Measurements from ENCODE around the gene FAM171A2.

The FAM171A2 gene

DNA sequence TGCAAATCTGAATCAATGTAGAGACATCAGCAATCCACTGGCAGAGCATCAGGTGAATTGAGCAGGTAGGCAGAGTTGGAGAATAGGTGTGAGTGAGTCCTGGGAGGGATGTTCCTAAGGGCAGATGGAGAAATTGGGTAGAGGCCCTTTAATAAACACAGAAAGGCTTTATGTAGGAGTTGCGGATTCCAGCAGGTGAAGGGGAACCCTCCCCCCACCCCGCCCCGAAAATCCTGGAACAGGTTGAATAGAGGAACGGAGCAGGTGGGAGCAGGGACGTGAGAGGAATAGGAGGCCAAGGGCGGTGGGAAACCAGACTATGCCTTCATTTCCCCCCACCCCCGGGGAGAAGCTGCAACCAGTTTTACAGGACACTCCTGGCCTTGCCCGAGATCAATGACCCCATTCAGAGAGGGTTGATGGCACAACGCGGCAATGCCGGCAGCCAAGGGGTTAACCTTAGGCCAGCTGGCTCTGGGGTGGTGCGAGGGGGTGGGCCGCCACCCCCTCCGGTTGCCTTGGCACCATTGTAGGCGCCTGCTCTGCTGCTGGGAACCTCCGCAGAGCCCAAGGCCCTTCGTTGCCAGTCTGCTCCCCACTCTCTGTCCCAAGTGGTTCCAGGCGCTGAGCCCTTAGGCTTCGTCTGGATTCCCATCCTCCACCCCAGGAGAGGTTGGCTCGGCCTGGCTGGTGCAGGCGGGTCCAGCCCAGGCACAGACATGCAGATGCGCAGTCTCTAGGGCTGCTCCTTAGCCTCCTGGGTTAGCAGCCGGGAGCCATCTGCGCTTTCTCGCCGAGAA lies 56.1 kb downstream of the FAM171A2 start:
- no peak for DNase-seq (ENCODE audit: low read depth in 2 of 2)

DNA sequence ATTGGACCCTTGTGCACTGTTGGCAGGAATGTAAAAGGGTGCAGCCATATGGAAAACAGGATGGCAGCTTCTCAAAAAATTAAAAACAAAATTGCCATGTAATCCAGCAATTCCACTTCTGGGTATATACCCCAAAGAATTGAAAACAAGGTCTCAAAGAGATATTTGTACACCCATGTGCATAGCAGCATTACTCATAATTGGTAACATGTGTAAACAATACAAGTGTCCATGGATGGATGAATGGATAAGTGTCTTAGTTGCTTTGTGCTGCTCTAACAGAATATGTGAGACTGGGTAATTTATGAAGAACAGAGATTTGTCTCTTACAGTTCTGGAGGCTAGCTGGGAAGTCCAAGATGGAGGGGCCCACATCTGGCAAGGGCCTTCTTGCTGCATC lies 59.0 kb downstream of the FAM171A2 start:
- no peak for DNase-seq (ENCODE audit: low read depth in 2 of 2)
